Measurements from ENCODE around the gene NPC1L1. TPM values are rescaled to one million over a fixed set of nuclear protein-coding genes. Genes with fewer than 3 reads are reported as not detected.

The NPC1L1 gene
- total and polyA plus RNA-seq, 2 of the 13 experiments (the other 11 are each of a cell fraction or from before 2014, with no cell fraction given): 4.8 to 14.5 TPM

GRCh38 chr7:44561962-44562621 lies 21.0 kb upstream of the NPC1L1 start (continued):
- TF ChIP-seq NR2F1 (CRISPR knock-in tag; IDR thresholded peaks at IDR 0.05) (peak in 1 of 2 experiments; percentile 59; a peak in 3 of 4 replicates), ZSCAN29 (CRISPR knock-in tag; conservative IDR thresholded peaks at IDR 0.05) (no peak), ZNF382 (CRISPR knock-in tag; IDR thresholded peaks at IDR 0.05; ENCODE audit: borderline replicate concordance) (no peak), GTF3A (CRISPR knock-in tag; conservative IDR thresholded peaks at IDR 0.05) (no peak), ZNF746 (CRISPR knock-in tag; IDR thresholded peaks at IDR 0.05) (no peak), HIC2 (CRISPR knock-in tag; IDR thresholded peaks at IDR 0.05; ENCODE audit: low read depth) (no peak), NFE2L2 (IDR thresholded peaks at IDR 0.05; ENCODE audit: low read length) (peak; percentile 86; the same call in 1 of the 2 replicates), ZKSCAN1 (IDR thresholded peaks at IDR 0.05; ENCODE audit: low read length) (no peak), ZNF724P (CRISPR knock-in tag; IDR thresholded peaks at IDR 0.05; ENCODE audit: borderline replicate concordance) (no peak; the same call in 1 of the 2 replicates), HCFC1 (IDR thresholded peaks at IDR 0.05; ENCODE audit: low read depth, low read length) (no peak), MAFF (IDR thresholded peaks at IDR 0.05; ENCODE audit: low read depth, low read length) (peak; percentile 45), SP5 (CRISPR knock-in tag; IDR thresholded peaks at IDR 0.05; ENCODE audit: borderline replicate concordance, low read depth) (peak; percentile 92), CEBPG (CRISPR knock-in tag; IDR thresholded peaks at IDR 0.05) (peak; percentile 26; the same call in 1 of the 2 replicates), ZNF577 (CRISPR knock-in tag; IDR thresholded peaks at IDR 0.05; ENCODE audit: borderline replicate concordance, low read depth) (no peak), NFE2L1 (CRISPR knock-in tag; IDR thresholded peaks at IDR 0.05; ENCODE audit: borderline replicate concordance) (peak; percentile 73; the same call in 1 of the 2 replicates), NR3C1 (CRISPR knock-in tag; IDR thresholded peaks at IDR 0.05) (no peak), ZFP37 (CRISPR knock-in tag; IDR thresholded peaks at IDR 0.05; ENCODE audit: borderline replicate concordance) (no peak), ZNF709 (CRISPR knock-in tag; IDR thresholded peaks at IDR 0.05) (peak; percentile 31; the same call in 1 of the 2 replicates), DRAP1 (CRISPR knock-in tag; IDR thresholded peaks at IDR 0.05) (0 out of 2 replicates have a peak, but pooled peaks have one; percentile 21), HOXA3 (CRISPR knock-in tag; IDR thresholded peaks at IDR 0.05) (peak; percentile 14; the same call in 1 of the 2 replicates), MTA3 (CRISPR knock-in tag; IDR thresholded peaks at IDR 0.05) (no peak), ZNF121 (CRISPR knock-in tag; IDR thresholded peaks at IDR 0.05) (no peak), ZNF703 (CRISPR knock-in tag; IDR thresholded peaks at IDR 0.05; ENCODE audit: borderline replicate concordance) (no peak)
- TF ChIP-seq, protein P1, sequence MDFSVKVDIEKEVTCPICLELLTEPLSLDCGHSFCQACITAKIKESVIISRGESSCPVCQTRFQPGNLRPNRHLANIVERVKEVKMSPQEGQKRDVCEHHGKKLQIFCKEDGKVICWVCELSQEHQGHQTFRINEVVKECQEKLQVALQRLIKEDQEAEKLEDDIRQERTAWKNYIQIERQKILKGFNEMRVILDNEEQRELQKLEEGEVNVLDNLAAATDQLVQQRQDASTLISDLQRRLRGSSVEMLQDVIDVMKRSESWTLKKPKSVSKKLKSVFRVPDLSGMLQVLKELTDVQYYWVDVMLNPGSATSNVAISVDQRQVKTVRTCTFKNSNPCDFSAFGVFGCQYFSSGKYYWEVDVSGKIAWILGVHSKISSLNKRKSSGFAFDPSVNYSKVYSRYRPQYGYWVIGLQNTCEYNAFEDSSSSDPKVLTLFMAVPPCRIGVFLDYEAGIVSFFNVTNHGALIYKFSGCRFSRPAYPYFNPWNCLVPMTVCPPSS (IDR thresholded peaks at IDR 0.05): no peak
- TF ChIP-seq, protein P2, sequence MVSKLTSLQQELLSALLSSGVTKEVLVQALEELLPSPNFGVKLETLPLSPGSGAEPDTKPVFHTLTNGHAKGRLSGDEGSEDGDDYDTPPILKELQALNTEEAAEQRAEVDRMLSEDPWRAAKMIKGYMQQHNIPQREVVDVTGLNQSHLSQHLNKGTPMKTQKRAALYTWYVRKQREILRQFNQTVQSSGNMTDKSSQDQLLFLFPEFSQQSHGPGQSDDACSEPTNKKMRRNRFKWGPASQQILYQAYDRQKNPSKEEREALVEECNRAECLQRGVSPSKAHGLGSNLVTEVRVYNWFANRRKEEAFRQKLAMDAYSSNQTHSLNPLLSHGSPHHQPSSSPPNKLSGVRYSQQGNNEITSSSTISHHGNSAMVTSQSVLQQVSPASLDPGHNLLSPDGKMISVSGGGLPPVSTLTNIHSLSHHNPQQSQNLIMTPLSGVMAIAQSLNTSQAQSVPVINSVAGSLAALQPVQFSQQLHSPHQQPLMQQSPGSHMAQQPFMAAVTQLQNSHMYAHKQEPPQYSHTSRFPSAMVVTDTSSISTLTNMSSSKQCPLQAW (CRISPR knock-in tag; IDR thresholded peaks at IDR 0.05): peak; percentile 73; the same call in 1 of the 2 replicates

Data from HepG2 (cell line).